Measurements from ENCODE around the gene ALMS1. TPM values are rescaled to one million over a fixed set of nuclear protein-coding genes. Genes with fewer than 3 reads are reported as not detected.
"Not testable (repeated sequence)": the region's sequence is repeated elsewhere in the genome, so short reads cannot be mapped to it uniquely, and the experiment has no call there.

The ALMS1 gene
- total RNA-seq, 6 experiments from 2014 or later = 7.3 to 9.8 (median 8.9) TPM

- Mint-ChIP-seq H3K4me1 (ENCODE audit: low read depth) (no peaks in the 10 kb centered on the region), H3K27me3 (ENCODE audit: insufficient read depth) (no peaks in the 10 kb centered on the region), H3K4me3 (no peak overlapping the region), H3K9me3 (no peaks in the 10 kb centered on the region), H3K27ac (no peak overlapping the region), H3K36me3 (ENCODE audit: low read depth) (peaks cover 5% of the 10 kb centered on the region)
- no peak for DNase-seq
- no peak for TF ChIP-seq CTCF (IDR thresholded peaks at IDR 0.05)
Observed at GRCh38 chr2:73451263-73451972, 65.8 kb downstream of the ALMS1 start.

- no peak for DNase-seq
- Mint-ChIP-seq H3K27me3 (ENCODE audit: insufficient read depth) (no peaks in the 10 kb centered on the region), H3K27ac (no peak overlapping the region), H3K9me3 (peaks cover 9% of the 10 kb centered on the region), H3K4me1 (ENCODE audit: low read depth) (no peaks in the 10 kb centered on the region), H3K4me3 (no peak overlapping the region), H3K36me3 (ENCODE audit: low read depth) (peaks cover 25% of the 10 kb centered on the region)
- TF ChIP-seq CTCF (IDR thresholded peaks at IDR 0.05) = no peak
Observed at GRCh38 chr2:73457982-73458381, 72.3 kb downstream of the ALMS1 start.

- peaks cover 12% of the 10 kb centered on the region for H3K9me3 Mint-ChIP-seq
- H3K36me3 Mint-ChIP-seq (ENCODE audit: low read depth) = peaks cover 25% of the 10 kb centered on the region
- not testable (repeated sequence) for H3K27me3 Mint-ChIP-seq (ENCODE audit: insufficient read depth); H3K4me1 Mint-ChIP-seq (ENCODE audit: low read depth); H3K4me3 Mint-ChIP-seq; H3K27ac Mint-ChIP-seq; DNase-seq
Observed at GRCh38 chr2:73462388-73462787, 76.8 kb downstream of the ALMS1 start.

GRCh38 chr2:73468376-73468775 lies 82.7 kb downstream of the ALMS1 start:
- Mint-ChIP-seq H3K36me3 (ENCODE audit: low read depth) (no peaks in the 10 kb centered on the region), H3K4me3 (no peak overlapping the region), H3K9me3 (no peaks in the 10 kb centered on the region), H3K27me3 (ENCODE audit: insufficient read depth) (no peaks in the 10 kb centered on the region), H3K27ac (no peak overlapping the region), H3K4me1 (ENCODE audit: low read depth) (no peaks in the 10 kb centered on the region)
- TF ChIP-seq CTCF (IDR thresholded peaks at IDR 0.05) = no peak
- DNase-seq = no peak

GRCh38 chr2:73483874-73484273 lies 98.2 kb downstream of the ALMS1 start:
- not testable (repeated sequence) for H3K27ac Mint-ChIP-seq; H3K9me3 Mint-ChIP-seq; DNase-seq; H3K4me3 Mint-ChIP-seq; H3K4me1 Mint-ChIP-seq (ENCODE audit: low read depth); H3K27me3 Mint-ChIP-seq (ENCODE audit: insufficient read depth)
- H3K36me3 Mint-ChIP-seq (ENCODE audit: low read depth) = peaks cover 26% of the 10 kb centered on the region

- Mint-ChIP-seq H3K4me3 (no peak overlapping the region), H3K4me1 (ENCODE audit: low read depth) (no peaks in the 10 kb centered on the region), H3K27me3 (ENCODE audit: insufficient read depth) (no peaks in the 10 kb centered on the region; the same call in 1 of the 2 replicates), H3K27ac (no peak overlapping the region), H3K36me3 (ENCODE audit: low read depth) (peaks cover 49% of the 10 kb centered on the region), H3K9me3 (no peaks in the 10 kb centered on the region)
- no peak for TF ChIP-seq CTCF (IDR thresholded peaks at IDR 0.05)
- DNase-seq = no peak
Observed at GRCh38 chr2:73487112-73487657, 101.5 kb downstream of the ALMS1 start.
